Activated T-helper 1 cell treated with anti-CD3 and anti-CD28 coated beads, Interleukin-12 subunit alpha, Interleukin-12 subunit beta, Interleukin-2, Interleukin-4 antibody, amounts not matched to agents 30 ng/mL and 10 ng/mL and 1 ng/mL, durations not matched to agents 14 hours and 24 hours and 36 hours (primary cell): ENCODE data around the gene EHD1. TPM values are rescaled to one million over a fixed set of nuclear protein-coding genes. Genes with fewer than 3 reads are reported as not detected.
A peak's percentile ranks its signal among the peaks of the same experiment; 100 is the strongest.
"Not testable (repeated sequence)": the region's sequence is repeated elsewhere in the genome, so short reads cannot be mapped to it uniquely, and the experiment has no call there.

Experiments
- DNase-seq: peaks from one replicate; pipeline ENCODE4 v3.0.0; 2021; ENCODE audit warnings: low spot score
- H3K27ac Mint-ChIP-seq: one replicate; pipeline ENCODE4 v1.8.0; 2021; ENCODE audit warnings: mild to moderate bottlenecking, mixed read lengths
- H3K27me3 Mint-ChIP-seq: one replicate; pipeline ENCODE4 v1.8.0; 2022; ENCODE audit warnings: mild to moderate bottlenecking, moderate library complexity, mixed read lengths; ENCODE audit not compliant: insufficient read depth
- H3K36me3 Mint-ChIP-seq: one replicate; pipeline ENCODE4 v1.8.0; 2021; ENCODE audit warnings: low read depth, mixed read lengths
- H3K4me1 Mint-ChIP-seq: one replicate; pipeline ENCODE4 v1.8.0; 2021; ENCODE audit warnings: low read depth, mixed read lengths
- H3K4me3 Mint-ChIP-seq: one replicate; pipeline ENCODE4 v1.8.0; 2021; ENCODE audit warnings: mild to moderate bottlenecking, moderate library complexity, mixed read lengths
- H3K9me3 Mint-ChIP-seq: one replicate; pipeline ENCODE4 v1.8.0; 2021; ENCODE audit warnings: mixed read lengths
- intact Hi-C: fragments of 100-400 bp; cut with micrococcal nuclease; formaldehyde crosslinking; loops from one replicate; pipeline ENCODE4 v1.15.1; 2024
- total RNA-seq: library from RNA; stranded (reverse); gene quantifications from 2 replicates; pipeline ENCODE4 v1.2.3, GENCODE V29; 2022

EHD1 gene
- total RNA-seq, 1 donor from 2014 or later: 96.9 TPM

DNA sequence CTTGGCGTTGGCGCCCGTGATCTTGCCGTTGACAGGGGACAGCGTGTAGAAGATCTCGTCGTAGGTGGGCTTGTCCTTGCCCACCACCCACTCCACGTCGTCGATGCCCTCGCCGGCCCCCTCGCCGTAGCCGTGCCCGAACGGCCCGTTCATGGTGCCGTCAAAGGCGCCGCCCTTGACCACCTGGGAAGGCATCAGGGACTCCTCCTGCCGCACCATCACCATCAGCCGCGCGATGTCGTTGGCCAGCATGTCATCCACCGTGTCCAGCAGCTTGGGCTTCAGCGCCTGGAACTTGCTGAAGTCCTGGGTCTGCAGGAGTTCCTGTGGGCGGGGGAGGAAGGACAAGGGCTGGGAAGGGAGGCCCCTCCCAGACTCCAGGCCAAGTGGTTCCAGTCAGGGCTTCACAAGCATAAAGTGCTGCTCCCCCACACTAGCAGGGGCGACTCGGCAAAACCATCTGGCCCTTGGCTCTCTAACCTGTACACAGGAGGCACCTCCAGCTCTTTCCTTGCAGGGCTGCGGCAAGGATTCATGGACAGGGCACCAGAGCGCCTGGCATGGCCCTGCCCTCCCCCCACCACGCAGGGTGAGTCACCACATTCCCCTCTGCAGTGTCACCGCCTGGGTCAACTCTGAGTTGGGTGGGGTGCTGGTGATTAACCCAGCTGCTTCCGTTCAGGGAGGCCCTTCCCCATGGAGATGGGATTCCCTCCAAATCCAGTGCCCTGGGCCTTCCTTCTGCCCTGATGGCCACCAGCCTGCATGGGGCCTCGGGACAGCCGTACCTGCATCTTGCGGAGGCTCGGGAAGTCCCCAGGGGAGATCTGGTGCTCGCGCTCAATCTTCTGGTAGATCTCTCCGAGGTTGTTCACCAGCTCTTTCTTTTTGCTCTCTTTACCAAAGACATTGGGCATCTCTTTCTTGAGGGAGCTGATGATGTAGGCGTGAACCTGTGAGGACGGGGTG lies 23.6 kb downstream of the EHD1 start:
- intact Hi-C loops: no loop called here
- Mint-ChIP-seq H3K27ac (peak overlapping the region; percentile 66), H3K4me1 (peaks cover 72% of the 10 kb centered on the region), H3K27me3 (no peaks in the 10 kb centered on the region), H3K4me3 (peak overlapping the region; percentile 37), H3K9me3 (no peaks in the 10 kb centered on the region), H3K36me3 (peaks cover 32% of the 10 kb centered on the region)
- no peak for DNase-seq

DNA sequence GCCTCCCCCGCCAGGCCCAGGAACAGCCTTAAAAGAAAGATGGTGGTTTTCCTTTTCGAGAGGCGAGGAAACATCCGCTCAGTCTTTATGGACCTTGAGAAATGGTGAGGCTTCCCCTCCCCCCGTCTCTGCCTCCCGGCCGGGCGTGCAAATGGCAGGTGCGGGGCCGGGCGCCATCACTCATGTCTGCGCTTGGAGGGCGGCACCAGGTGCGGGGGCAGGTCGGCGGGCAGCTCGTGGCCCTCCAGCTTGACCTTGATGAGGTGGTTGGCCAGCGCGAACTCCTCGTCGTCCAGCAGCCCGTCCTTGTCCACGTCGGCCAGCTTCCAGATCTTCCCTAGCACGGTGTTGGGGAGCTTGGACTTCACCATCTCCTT lies 24.3 kb downstream of the EHD1 start:
- no peaks in the 10 kb centered on the region for H3K9me3 Mint-ChIP-seq
- peaks cover 72% of the 10 kb centered on the region for H3K4me1 Mint-ChIP-seq
- peaks cover 27% of the 10 kb centered on the region for H3K36me3 Mint-ChIP-seq
- no peak for DNase-seq
- H3K27ac Mint-ChIP-seq: no peak overlapping the region
- H3K27me3 Mint-ChIP-seq: no peaks in the 10 kb centered on the region
- H3K4me3 Mint-ChIP-seq: peak overlapping the region; percentile 37
- intact Hi-C loops: no loop called here

DNA sequence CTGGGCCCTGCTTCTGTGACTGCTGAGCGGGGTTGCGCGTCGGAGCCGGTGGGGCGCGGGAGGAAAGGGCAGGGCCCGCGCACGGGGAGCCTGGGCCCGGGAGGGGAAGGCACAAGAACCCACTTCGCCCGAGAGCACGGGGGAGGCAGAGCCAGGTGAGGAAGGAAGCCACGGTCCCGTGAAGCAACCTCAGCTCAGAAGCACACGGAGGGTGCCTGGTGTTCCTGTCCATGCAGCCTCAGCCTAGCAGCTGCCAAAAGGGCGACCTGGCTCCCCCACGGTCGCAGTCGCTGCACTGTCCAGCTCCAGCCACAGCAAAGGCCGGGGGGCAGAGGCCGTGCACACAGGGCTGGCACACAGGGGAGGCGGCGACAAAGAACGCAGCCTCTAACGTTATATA lies 24.7 kb downstream of the EHD1 start:
- DNase-seq: no peak
- Mint-ChIP-seq H3K27me3 (no peaks in the 10 kb centered on the region), H3K36me3 (peaks cover 27% of the 10 kb centered on the region), H3K9me3 (no peaks in the 10 kb centered on the region), H3K27ac (peak overlapping the region; percentile 81), H3K4me3 (peak overlapping the region; percentile 69), H3K4me1 (peaks cover 71% of the 10 kb centered on the region)
- intact Hi-C loops: no loop called here

DNA sequence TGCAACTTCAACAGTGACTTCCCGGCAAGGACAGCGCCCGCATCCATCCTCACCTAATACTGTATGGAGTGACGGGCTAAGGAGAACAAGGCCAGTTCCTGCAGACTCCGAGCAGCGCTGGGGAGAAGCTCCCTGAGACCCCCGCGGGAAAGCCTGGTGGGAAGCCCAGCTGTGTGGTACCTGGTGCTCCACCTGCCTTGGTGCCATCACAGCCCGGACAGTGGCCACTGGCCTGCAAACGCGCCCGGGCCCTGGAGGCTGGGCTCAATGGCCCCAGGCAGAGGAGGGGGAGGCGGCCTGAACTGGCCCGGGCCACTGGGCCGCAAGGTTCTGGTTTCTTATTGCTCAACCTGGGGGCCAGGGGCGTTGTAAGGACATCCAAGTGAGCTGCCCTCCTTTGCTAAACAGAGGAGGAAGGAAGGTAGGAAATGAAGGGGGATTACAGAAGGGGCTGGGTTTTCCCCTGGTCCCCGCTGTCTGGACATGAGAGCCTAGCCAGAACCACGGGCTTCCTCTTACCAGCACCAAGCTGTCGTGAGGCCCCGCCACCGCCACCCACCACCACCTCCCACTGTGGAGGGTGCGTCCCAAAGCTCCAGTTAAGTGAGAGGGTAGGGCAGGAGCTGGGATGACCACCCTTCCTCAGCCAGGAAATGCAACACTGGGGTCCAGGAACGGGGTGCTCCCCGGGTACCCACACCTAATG lies 25.5 kb downstream of the EHD1 start:
- H3K27me3 Mint-ChIP-seq: no peaks in the 10 kb centered on the region
- H3K4me1 Mint-ChIP-seq: peaks cover 73% of the 10 kb centered on the region
- intact Hi-C loops: no loop called here
- H3K27ac Mint-ChIP-seq: peak overlapping the region; percentile 82
- DNase-seq: no peak
- peak overlapping the region; percentile 69 for H3K4me3 Mint-ChIP-seq
- no peaks in the 10 kb centered on the region for H3K9me3 Mint-ChIP-seq
- H3K36me3 Mint-ChIP-seq: peaks cover 27% of the 10 kb centered on the region

DNA sequence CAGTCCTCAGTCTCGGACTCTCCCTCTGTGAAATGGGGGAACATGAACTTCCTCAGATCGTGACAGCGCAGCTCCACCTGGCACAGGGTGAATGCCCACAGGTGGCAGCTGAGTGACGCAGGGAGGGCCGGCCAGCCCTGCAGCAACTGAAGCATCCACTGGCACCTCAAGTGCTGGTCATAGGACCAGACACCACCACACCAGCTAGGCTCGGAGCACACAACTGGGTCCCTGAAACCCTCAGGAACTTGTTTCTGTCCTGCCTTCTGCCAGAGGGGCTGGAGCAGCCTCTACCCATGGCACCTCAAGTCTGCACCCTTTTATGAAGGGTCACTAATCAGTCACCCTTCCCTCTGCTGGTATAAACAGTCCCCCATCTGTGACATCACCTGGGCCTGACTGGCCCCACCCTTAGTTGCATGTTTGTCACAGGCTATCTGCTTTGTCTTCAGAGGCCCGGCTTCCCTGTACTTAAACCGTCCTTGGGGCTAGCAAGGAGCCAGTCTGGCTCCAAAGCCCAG lies 26.5 kb downstream of the EHD1 start:
- H3K36me3 Mint-ChIP-seq: peaks cover 26% of the 10 kb centered on the region
- peak overlapping the region; percentile 61 for H3K4me3 Mint-ChIP-seq
- peaks cover 73% of the 10 kb centered on the region for H3K4me1 Mint-ChIP-seq
- no peaks in the 10 kb centered on the region for H3K9me3 Mint-ChIP-seq
- intact Hi-C loops: loop anchor here (1.0 to 2.0 kb wide), 3 partner anchors 7 to 33 kb away; no protein-coding TSS in a partner anchor
- peak overlapping the region; percentile 82 for H3K27ac Mint-ChIP-seq
- no peak for DNase-seq
- H3K27me3 Mint-ChIP-seq: no peaks in the 10 kb centered on the region

DNA sequence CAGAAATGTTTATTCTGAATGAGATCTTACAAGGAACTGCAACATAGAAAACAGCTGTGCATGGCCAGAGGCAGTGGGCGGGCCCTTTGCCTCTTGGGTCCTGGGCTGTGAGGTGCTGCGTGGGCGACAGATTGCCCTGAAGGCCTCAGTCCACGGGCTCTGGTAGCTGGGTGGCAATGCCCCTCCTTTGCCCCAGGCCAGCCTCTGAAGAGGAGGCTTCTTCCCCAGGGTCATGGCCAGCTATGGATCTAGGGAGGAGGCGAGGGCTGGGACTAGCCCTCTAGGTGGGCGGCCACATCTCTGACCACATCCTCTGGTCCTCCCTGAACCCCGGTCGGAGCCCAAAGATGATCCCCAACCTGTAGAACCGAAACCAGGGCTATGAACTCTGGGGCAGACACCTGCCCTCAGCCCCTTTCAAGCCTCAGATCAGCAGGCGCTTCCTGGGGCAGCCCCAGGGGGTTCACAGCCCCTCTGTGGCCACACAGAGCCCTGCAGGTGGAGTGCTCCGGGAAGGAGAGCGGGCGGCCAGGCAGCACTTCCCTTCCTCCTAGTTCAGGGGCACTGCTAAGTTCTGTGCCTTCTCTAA lies 27.3 kb downstream of the EHD1 start:
- H3K4me1 Mint-ChIP-seq: peaks cover 65% of the 10 kb centered on the region

DNA sequence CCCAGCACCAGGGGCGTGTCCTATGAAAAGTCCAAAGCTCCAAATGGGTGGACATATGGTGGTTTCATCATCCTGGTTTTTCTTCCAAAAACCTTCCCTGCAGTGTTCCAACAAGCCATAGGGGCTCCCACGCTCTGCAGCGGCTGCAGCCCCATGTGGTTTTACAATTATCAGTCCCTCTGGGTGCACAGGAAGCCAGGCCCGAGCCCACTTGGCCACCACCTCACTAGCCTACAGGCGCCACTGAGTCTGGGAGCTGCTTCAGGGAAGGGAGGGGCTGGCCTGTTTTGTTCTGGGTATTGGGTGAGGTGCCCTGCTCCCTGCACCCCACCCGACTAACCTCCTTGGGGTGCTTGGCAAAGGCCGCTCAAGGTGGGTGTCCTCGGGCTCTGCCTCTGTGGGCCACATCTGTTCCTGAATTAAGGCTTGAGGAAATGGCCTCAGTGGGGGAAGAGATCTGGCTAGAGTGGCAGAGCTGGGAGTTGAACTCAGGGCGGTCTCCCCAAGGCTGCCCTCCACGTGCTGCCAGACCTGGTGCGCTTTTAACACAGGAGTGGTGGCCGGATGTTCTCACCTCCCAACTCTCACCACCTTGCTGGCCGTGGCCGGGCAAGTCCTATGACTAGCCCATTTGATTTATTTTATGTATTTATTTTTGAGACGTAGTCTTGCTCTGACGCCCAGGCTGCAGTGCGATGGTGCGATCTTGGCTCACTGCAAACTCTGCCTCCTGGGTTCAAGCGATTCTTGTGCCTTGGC lies 28.6 kb downstream of the EHD1 start:
- Mint-ChIP-seq H3K27ac (peak overlapping the region; percentile 8), H3K27me3 (no peaks in the 10 kb centered on the region), H3K4me3 (no peak overlapping the region)

More for the DNA sequence above, 27.3 kb downstream of the EHD1 start:
- H3K9me3 Mint-ChIP-seq: no peaks in the 10 kb centered on the region
- peak; percentile 54 for DNase-seq
- H3K27ac Mint-ChIP-seq: peak overlapping the region; percentile 82
- H3K4me3 Mint-ChIP-seq: peak overlapping the region; percentile 61
- intact Hi-C loops: loop anchor here (1.0 to 2.0 kb wide), 3 partner anchors 8 to 34 kb away; no protein-coding TSS in a partner anchor
- H3K27me3 Mint-ChIP-seq: no peaks in the 10 kb centered on the region
- H3K36me3 Mint-ChIP-seq: peaks cover 21% of the 10 kb centered on the region

DNA sequence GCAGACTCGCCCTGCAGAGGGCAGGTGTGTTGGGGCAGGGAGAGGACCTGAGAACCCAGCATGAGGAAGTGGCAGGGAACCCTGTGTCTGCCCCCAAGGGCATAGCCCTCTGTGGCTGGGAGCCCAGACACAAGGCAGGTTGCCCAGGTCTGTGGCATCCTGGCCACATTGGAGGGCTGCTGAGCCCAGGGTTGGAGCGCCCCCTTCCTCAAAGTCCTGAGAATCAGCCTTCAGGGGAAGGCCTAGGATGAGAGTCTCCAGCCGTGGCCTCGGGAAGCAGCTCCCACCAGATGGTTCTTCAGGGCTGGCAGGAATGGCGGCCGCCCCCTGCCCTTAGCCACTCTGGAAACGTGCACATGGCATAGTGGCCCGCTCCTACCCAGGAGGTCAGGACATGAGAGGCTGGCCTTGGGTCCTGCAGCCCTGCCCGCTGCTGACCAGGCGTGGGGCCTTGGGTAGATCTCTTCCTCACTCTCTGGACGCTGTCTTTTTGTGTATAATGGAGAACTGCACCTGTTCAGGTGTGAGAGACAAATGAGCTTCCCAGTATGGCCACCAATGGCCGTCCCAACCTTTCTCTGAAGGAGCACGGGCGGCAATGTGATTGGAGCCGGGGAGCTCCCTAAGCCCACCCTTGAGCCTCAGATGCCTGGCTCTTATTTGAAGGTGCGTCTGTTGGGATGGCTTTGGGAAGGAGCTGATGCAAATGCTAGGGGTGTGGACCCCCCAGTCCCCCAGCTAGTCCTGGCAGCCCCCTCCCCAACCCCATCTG lies 29.4 kb downstream of the EHD1 start:
- no peaks in the 10 kb centered on the region for H3K27me3 Mint-ChIP-seq
- H3K36me3 Mint-ChIP-seq: peaks cover 6% of the 10 kb centered on the region
- H3K4me1 Mint-ChIP-seq: peaks cover 50% of the 10 kb centered on the region
- H3K9me3 Mint-ChIP-seq: no peaks in the 10 kb centered on the region
- H3K4me3 Mint-ChIP-seq: no peak overlapping the region
- intact Hi-C loops: loop anchor here (10.0 kb wide), 1 partner anchor 486 kb away; the partner anchor contains the start of gene DPF2
- DNase-seq: no peak
- H3K27ac Mint-ChIP-seq: peak overlapping the region; percentile 8

More for the DNA sequence above, 28.6 kb downstream of the EHD1 start:
- Mint-ChIP-seq H3K9me3 (no peaks in the 10 kb centered on the region), H3K4me1 (peaks cover 57% of the 10 kb centered on the region), H3K36me3 (peaks cover 12% of the 10 kb centered on the region)
- intact Hi-C loops: loop anchor here (2.0 to 10.0 kb wide), 2 partner anchors 15 to 485 kb away; partner anchors contain the start of gene DPF2
- no peak for DNase-seq

DNA sequence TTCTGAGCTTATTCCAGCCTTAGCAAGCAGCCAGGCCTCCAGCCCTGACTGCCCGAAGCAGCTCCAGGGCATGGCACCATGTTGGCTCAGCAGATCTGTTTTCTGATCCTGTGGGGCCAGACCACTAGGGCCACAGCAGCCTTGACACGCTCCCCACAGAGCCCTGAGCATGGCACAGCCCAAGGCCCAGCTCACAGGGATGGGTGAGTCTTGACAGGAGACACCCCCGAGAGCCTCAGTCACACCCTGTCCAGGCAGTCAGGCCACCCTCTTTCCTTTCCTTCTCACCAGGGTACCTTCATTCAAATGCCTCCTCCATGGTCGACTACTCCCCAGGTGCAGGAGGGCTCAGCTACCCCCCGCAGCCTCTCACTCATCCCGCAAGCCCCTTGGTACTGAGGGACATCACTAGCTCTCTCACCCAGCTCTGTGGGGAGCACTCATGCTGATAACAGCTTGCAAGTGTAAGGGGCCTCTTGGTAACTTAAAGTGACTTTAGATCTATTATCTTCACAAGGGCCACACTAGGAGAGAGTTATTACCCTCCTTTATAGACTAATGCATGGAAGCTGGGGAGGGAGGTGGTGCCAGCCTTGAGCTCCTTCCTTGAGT lies 30.1 kb downstream of the EHD1 start:
- no peak for DNase-seq
- H3K36me3 Mint-ChIP-seq: peaks cover 3% of the 10 kb centered on the region
- H3K4me3 Mint-ChIP-seq: no peak overlapping the region
- H3K9me3 Mint-ChIP-seq: no peaks in the 10 kb centered on the region
- intact Hi-C loops: loop anchor here (10.0 kb wide), 1 partner anchor 486 kb away; the partner anchor contains the start of gene DPF2
- H3K27me3 Mint-ChIP-seq: no peaks in the 10 kb centered on the region
- peaks cover 44% of the 10 kb centered on the region for H3K4me1 Mint-ChIP-seq
- peak overlapping the region; percentile 71 for H3K27ac Mint-ChIP-seq

DNA sequence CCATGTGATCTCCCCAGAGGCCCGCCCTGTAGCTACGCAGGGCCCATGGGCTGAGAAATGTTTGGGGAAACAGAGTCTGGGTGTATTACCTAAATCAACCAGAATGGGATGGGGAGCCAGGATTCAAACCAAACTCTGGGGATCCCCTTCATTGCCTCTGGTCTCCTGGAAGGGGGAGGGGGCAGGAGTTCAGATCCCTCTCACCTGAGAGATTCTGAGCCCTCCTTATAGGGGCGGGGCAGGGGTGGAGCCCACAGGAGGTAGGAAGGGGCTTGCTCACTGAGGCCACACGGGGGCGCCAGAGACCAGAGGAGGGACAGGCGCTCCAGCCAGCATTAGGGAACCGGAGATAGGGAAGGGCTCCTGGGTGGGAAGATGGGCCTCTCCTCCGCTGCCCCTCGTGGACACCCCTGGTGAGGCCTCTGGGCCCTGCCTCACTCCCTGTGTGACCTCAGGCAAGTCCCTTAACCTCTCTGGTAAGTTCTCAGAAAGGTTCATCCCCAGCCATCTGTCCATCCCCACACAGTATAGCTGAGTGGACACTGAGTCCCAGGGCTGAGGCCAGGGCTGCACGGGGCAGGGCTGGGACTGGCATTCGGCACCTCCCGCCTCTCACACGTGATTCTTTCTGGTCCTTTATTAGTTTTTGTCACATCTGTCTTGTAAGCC lies 31.3 kb downstream of the EHD1 start:
- no peak overlapping the region for H3K27ac Mint-ChIP-seq

DNA sequence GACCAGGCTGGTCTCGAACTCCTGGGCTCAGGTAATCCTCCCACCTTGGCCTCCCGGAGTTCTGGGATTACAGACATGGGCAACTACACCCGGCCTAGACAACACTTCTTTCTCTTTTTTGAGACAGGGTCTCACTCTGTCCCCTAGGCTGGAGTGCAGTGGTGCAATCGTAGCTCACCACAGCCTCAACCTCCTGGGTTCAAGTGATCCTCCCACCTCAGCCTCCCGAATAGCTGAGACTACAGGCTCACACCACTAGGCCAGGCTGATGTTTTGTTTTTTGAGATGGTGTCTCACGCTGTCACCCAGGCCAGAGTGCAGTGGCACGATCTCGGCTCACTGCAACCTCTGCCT lies 32.7 kb downstream of the EHD1 start:
- intact Hi-C loops: loop anchor here (2.0 to 10.0 kb wide), 3 partner anchors 13 to 489 kb away; partner anchors contain the start of gene DPF2
- H3K4me3 Mint-ChIP-seq, H3K27ac Mint-ChIP-seq, DNase-seq, H3K27me3 Mint-ChIP-seq, H3K36me3 Mint-ChIP-seq, H3K9me3 Mint-ChIP-seq: not testable (repeated sequence)
- peaks cover 20% of the 10 kb centered on the region for H3K4me1 Mint-ChIP-seq

More for the DNA sequence above, 31.3 kb downstream of the EHD1 start:
- intact Hi-C loops: loop anchor here (1.0 to 10.0 kb wide), 9 partner anchors 31 to 488 kb away; partner anchors contain the start of genes ARL2, ATG2A, DPF2 and EHD1
- Mint-ChIP-seq H3K9me3 (no peaks in the 10 kb centered on the region), H3K27me3 (peaks cover 2% of the 10 kb centered on the region), H3K4me3 (no peak overlapping the region), H3K4me1 (peaks cover 32% of the 10 kb centered on the region), H3K36me3 (no peaks in the 10 kb centered on the region)
- peak; percentile 83 for DNase-seq
